Measurements from ENCODE around the gene PRR12.

PRR12 gene

DNA sequence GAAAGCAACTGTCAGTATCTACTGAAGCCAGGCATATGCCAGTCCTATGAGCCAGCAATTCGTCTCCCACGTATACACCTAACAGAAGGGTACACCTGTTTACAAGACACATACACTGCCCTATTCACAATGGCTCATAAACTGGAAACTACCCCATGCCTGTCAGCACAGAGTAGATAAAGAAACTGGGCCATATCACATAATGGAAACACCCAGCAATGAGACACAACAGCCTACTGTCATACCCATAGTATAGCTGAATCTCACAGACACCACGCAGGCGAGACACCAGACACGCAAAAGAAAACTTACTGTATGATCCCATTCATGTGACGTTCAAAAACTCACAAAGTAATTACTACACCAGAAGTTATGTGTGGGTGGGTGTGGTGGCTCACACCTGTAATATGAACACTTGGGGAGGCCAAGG lies 26.4 kb upstream of the PRR12 start:
- peak; percentile 79 for DNase-seq

DNA sequence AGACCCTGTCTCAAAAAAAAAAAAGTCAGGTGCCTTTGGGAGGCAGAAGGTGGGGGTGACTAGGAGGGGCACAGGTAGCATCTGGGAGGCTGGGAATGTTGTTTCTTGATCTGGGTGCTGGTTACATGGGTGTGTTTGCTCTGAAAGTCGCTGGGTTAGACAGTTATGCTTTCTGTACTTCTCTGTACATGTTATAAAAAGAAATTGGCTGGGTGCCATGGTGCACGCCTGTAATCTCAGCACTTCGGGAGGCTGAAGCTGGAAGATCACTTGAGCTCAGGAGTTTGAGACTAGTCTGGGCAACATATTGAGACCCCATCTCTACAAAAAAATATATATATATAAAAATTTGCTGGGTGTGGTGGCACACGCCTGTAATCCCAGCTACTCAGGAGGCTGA lies 25.7 kb upstream of the PRR12 start:
- no peak for DNase-seq

DNA sequence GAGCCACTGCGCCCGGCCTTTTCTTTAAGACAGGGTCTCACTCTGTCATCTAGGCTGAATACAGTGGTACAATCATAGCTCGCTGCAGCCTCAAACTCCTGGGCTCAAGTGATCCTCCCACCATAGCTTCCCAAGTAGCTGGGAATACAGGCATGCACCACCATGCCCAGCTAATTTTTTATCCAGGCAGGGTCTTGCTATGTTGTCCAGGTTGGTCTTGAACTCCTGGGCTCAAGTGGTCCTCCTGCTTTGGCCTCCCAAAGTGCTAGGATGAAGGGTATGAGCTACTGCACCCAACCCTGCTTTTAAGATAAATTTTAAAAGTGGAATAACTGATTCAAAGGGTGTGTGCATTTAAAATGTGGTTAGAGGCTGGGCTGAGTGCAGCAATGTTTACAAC lies 24.7 kb upstream of the PRR12 start:
- DNase-seq, result no peak

DNA sequence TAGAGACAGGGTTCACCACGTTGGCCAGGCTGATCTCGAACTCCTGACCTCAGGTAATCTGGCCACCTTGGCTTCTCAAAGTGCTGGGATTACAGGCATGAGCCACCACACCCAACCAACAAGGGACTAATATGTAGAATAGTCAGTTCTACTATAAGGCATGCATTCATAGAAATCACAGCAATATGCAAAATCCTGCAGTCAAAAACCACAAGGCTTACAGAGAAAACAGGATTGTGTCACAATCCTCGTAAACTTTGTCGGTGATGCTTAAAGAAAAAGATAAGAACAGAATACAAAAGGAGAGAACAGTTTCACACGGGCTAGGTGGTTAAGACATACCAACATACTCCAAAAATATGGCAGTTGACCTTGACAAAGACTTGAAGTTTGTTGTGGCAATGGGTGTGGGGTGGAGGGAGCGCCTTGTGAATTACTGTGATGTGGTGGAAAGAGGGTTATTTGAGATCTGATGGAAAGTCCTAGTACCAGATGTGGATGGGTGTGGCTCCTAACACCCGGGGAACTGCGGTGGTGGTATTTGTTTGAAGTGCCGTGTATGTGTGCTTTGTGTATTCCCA lies 23.0 kb upstream of the PRR12 start:
- DNase-seq, result peak; percentile 95

DNA sequence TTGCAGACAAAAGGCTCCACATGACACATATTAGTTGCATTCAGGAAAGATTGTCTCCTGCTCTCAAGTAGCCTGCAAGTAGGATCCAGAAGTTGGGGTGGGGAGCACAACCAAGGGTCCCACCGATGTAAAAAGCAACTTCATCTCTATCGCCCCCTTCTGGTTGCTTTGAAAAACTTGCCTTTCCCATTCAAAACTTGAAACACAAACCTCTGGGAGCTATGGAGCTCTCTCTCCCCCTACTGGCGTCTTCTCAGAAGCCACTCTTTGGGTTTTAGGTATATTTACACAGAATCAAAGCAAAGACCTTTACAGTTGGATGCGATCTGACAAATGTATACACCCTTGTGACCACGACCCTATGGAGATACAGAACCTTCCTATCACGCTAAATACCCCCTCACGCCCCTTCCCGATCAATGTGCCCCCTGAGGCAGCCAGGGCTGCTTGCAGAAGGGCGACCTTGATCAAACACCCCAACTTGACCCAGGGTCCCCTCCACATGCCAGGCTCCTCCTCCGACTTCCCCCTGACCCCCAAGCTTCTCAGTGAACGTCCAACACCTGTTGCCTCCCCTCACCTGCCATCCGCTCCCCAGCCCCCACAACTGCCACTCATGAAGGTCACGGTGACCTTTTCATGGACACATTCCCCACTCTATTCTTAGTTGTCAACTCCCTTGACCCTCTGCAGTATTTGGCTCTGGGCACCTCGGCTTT lies 20.7 kb upstream of the PRR12 start:
- peak; percentile 86 for DNase-seq

DNA sequence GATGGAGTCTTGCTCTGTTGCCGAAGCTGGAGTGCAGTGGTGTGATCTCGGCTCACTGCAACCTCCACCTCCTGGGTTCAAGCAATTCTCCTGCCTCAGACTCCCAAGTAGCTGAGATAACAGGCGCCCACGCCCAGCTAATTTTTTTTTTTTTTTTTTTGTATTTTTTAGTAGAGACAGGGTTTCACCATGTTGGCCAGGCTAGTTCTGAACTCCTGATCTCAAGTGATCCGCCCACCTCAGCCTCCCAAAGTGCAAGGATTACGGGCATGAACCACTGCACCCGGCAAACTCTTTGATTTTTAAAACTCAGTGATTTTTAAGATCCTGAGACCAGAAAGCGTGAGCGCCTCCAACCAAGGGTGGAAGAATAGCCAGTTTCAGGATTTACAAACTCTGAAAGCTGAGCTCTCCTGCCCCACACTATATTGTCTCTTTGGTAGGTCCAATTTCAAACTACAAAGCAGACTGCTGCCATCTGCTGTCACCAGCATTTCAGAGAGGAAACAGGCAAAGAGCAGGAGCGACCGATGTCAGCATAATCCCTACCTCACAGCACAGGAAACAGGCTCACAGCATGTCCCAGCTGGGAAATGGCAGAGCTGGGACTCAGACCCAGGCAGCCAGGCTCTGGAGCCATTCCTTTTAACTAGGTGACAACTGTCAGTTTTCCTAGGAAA lies 19.8 kb upstream of the PRR12 start:
- peak; percentile 54 for DNase-seq

DNA sequence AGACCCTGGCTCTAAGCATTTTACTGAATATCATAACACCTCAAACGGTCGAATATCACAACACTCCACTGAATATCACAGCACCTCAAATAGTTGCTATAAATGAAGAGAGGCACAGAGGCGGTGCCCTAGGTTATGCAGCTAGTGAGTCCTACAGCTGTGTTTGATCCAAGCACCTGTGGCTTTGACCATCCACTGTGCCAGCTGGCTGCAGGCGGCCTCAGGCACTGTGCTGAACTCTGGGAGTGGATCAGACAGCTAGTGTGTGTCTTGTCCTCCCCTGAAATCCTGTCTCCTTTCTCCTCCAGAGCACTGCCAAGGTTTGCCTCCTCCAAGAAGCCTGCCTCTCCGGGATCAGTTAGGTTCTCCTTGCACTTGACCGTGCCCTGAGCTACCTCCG lies 18.0 kb upstream of the PRR12 start:
- no peak for DNase-seq

DNA sequence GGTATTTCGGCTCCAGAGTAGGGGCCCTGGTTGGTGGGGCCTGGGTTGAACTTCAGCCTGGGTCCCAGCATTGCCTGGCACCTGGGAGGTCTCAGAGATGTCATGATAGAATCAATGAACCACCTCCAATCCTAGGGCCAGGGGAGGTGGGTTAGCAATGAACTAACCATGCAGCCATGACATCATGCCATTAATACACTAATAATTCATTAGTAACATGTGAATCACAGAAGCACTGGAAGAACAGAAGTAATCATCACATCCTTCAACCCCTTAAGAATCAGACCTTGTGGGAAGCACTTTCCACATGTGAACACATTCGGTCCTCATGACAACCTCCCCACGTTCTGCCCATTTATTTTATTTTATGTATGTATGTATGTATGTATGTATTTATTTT lies 17.6 kb upstream of the PRR12 start:
- no peak for DNase-seq

DNA sequence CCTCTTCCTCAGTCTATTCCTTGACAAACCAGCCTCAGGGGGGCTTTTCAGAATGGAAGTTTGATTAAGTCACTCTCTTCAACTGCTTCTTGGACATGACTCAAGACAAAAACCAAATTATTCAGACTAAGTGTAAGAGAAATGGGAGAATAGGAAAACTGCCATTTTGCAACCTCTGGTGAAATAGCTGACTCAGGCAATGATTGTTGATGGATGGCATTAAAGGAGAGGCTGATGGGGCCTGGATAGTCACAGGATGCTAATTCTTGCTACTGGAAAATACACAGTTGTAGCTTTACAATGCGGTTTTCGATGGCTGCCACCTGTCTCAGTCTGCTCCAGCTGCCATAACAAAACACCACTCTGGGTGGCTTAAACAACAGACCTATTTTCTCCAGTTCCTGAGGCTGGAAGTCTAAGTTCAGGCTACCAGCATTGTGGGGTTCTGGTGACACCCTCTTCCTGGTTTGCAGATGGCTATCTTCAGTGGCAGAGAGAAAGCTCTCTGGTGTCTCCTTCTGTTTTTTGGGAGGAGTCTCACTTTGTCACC lies 16.7 kb upstream of the PRR12 start:
- DNase-seq, result no peak

DNA sequence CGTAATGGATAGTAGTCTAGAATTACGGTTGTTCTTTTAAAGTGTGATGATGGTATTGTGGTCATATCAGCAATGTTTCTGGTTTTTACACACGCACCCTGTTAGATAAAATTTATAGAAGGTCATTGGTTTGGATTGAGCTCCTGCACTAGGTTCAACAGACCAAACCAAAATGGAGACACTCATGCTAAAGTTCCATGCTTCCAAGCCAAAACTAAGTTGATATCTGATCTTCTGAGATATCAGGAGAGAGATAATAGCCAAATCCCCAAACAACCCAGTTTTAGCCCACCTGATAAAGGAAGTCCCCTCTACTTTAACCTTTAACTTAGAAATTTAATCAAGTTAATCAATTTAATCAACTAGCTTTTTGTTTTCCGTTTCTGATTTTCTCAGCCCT lies 11.8 kb upstream of the PRR12 start:
- DNase-seq, result no peak

DNA sequence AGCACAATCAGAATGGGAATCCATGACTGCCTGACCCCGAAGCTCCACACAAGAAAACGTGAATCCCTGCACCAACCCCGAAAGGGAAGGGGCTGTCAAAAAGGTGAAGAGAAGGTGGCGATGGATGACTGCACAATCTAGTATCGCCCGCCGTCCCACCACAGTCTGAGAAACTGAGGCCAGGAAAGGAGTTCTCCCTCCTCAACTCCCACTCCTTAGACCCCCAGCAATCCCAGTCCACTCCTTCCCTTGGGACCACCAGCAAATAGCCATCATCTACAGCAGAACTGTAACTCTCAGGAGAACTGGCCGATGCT lies 11.1 kb upstream of the PRR12 start:
- DNase-seq, result no peak

DNA sequence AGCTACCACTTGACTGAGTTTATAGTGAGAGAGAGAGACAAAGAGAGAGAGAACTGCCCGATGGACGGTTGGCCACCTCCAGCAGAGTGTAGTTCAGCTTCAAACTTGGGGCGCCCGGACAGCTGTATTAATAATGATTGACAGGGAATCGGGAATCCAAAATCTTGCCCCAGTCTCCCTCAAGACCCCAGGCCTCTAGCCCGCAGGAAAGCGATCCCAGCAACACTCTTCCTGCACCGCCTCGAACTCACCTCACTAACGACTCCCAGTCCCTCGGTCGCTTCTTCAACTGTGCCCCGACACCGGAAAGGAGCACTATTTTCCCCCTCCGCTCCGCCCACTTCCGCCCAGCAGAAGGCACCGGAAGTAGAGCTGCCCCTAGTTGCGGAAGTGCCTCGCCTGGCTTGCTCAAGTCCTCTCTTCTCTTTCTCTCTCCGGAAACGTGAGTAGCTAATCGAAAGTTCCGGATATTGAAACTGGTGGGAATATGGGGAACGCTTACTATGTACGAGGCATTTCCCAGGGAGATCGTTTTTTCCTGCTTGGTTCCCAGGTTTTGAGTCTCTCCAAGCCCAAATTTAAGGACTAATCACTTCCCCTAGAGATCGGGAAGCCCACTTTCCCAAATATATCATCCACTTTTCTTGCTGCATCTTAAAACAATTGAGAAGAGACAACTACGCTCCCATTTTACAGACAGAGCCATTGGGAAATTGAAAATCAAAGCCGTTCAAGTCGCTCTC lies 10.5 kb upstream of the PRR12 start, which contains the start of gene NOSIP:
NOSIP (minus strand) TSS at position 293 of the 743 bp plus-strand sequence. CDS start 19,865 bp downstream, outside the sequence.
- peak; percentile 97 for DNase-seq

DNA sequence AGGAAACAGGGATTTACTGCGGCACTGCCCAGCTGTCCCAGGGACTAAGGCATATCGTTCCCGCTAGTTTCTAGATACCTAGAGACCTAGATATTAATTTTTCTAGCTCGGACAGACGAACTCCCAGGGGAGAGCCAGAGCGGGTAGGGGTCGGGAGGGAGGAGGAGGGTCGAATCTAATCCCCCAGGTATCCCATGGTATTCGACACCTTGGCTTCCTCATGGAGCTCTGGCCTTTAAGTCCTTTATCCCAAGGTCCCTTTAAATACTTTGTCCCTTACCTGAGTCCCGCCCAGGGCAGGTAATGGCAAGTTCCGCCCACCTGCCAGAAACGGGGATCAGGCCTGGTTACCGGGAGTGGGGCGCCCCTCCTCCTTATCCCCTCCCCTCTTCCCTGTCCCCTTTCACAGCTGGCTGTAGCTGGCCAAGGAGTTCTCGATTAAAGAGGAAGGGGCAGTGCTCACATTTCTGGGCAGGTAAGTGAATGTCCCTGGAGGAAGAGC lies 9.9 kb upstream of the PRR12 start, which contains the start of gene PRRG2:
PRRG2 (plus strand) TSS at position 310 of the 502 bp plus-strand sequence. CDS start 1,904 bp downstream, outside the sequence.
- DNase-seq, result no peak

DNA sequence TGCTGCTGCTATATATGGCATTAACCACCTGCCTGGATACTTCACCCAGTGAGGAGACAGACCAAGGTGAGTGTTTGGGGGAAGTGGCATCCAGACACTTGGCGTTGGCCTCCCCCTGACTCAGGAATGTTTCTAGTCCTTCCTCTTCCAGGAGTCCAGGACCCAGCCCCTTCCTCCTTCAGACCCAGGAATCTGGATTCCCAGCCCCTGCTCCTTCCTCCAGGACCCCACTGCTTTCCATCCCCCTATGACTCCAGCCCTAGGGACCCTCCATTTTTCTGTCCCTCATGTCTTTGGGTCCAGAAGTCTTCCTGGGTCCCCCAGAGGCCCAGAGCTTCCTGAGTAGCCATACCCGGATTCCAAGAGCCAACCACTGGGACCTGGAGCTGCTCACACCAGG lies 7.7 kb upstream of the PRR12 start:
- no peak for DNase-seq

DNA sequence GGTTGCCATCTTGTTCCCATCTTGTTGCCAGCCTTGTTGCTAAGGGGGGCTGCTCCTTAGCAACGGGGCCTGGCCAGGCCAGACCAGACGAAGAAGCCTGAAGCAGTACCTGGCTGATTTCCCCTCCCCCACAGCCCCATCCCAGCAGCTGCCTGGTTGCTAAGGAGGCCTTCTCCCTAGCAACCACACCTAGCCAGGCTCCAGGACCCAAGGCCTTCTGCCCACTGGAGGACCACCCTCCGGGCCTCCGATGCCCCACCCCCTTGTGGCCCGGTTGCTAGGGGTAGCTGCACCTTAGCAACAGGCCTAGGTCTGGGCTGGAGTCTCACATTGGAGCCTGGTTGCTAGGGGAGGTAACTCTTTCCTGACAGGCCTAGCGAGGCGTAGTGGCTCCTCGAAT lies 6.0 kb upstream of the PRR12 start:
- DNase-seq, result no peak

DNA sequence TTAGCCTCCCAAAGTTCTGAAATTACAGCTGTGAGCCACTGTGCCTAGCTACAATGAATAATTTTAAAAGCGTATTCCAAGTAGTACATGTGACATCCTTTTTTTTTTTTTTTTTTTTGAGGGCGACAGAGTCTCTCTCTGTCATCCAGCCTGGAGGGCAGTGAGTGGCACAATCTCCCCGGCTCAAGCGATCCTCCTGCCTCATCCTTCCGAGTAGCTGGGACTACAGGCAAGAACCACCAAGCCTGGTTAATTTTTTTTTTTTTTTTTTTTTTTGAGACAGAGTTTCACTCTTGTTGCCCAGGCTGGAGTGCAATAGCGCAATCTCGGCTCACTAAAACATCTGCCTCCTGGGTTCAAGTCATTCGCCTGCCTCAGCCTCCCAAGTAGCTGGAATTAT lies 3.8 kb upstream of the PRR12 start:
- no peak for DNase-seq

DNA sequence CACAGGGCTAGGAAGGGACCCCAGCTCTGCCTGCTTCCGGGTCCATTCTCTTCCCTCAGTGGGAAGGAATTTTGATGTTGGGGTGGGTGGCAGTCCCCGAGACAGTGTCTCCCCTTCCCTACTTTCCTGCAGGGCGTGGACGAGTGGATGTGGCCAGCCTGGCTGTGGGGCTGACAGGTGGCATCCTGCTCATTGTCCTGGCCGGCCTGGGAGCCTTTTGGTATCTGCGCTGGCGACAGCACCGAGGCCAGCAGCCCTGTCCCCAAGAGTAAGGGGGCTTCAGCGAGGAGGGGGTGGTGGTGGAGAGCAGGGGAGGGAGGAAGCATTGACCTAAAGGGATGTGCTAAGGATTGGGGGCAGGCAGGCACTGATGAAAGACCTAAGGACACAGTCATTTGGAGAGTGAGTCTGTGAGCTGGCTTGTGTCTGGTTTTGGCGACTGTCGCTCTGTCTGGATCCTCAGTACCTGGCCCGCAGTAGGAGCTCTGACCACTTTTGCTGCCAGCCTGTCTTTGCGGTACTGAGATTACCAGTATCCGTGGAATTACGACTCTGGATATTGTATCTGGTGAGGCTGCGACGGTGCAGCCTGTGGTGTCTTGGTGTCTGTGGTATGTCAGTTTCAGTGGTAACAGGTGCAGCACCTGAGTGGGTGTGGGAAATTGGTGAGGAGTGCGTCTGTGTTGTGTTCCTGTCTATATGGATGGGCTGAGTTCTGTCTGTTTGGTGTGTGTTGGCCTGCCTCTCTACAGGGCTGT lies 2.4 kb upstream of the PRR12 start:
- no peak for DNase-seq

DNA sequence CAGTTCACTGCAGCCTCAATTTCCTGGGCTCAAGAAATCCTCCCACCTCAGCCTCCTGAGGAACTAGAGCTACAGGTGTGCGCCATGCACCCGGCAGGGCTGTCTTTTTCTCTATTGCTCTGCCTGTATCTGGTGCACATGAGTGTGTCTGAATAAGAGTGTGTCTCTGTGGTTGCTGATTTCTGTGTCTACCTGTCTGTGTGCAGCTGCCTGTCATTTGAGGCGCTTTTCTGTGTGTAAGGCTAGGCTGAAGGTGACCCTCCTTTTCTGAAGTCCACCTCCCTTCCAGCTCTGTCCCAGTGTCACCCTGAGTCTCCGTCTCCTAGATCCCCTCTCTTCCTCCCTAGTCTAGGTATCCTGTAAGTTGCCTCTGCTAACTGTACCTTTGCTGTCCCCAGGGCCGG lies 1.5 kb upstream of the PRR12 start:
- no peak for DNase-seq

DNA sequence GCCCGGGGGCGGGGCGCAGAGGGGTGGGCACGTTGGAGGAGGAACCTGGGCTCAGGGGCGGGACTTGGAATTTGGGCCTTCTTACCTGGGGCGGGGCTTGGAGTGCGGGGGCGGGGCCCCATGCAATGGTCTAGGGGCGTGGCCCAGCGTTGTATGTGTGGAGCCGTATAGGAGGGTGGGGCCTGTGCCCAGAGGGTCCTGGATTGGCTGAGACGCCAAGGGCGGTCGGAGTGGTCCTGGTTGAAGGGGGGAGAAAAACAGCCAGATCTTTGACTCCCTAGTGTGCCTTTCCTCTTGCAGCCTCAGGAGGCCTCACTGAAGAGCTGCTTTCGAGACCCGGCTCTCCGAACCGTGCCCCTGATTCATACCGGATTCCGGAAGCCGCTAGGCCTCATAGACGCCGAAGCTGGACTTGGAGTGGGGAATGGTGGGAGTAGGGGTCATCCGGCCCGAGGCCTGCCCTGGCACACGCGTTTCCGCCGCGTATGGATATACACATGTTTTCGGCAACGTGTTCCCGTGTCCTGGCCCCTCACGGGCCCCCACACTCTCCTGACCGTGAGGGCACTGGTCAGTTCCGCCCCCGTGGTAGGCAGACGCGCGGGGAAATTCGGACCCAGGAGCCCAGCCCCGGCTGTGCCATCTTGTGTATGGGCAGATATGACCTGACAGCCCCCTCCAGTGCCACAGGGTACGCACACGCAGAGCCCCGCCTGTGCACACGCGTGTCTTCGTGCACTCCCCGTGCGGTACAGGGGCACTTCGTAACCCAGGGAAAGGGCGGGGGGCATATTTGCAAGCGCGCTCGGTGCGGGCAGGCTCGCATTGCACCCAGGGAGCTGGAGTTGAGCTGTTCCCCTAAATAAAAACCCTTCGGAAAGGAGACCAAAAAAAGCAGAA lies 661 bp upstream of the PRR12 start:
- peak; percentile 97 for DNase-seq

DNA sequence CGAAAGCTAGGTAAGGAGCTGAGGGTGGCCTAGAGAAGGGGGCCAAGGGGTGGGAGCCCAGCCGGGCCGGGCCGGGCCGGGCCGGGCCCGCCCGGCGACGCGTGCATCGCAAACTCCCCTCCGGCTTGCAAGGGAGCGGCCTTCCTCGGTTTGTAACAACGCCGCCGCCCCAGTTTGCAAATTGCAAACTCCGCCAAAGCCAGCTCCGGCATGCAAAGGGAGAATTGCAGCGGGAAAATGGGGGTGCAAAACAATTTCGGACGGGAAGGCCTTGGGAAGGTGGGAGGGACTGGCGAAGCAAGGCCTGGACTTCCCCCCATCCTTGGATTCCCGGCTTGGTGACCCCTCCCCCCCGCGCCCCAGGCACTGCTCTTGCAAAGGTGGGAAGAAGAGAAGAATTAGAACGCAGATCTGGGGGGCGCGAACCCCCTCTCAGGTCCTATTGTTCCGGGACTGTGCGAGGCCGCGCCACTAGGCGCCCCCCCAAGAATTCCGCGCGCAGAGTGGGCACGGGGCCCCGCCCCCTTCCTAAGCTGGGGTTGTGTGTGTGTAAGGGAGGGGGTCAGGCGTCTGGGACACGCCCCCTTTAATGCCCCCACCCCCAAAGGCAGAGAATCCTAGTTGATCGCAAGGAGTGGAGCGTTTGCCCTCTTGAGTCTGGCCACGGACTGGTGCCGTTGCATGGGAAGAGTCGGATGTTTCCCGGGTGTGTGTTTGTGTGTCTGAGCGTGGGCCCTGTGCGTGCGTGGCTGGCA lies 926 bp downstream of the PRR12 start:
- no peak for DNase-seq

Data from CD4-positive, alpha-beta T cell treated with Interleukin-4 for 4 hours (primary cell).